ENCODE data around the gene MRPS6. TPM values are rescaled to one million over a fixed set of nuclear protein-coding genes. Genes with fewer than 3 reads are reported as not detected.
A peak's percentile ranks its signal among the peaks of the same experiment; 100 is the strongest.

Gene MRPS6
- total RNA-seq, 2 donors from 2014 or later, result 27.9 to 30.9 TPM

- Histone ChIP-seq H3K4me3 (no peak overlapping the region), H3K27ac (no peak overlapping the region), H3K9me3 (no peaks in the 10 kb centered on the region), H3K4me1 (ENCODE audit: control insufficient read depth in 1 of 2, low read depth in 2 of 2) (peaks cover 17 to 54% of the 10 kb centered on the region in 2 donors), H3K27me3 (replicated peaks; ENCODE audit: insufficient read depth) (no peaks in the 10 kb centered on the region), H3K36me3 (no peaks in the 10 kb centered on the region)
- ATAC-seq (ENCODE audit: insufficient number of reproducible peaks, low FRiP score, low read depth), result no peak
- TF ChIP-seq CTCF (IDR thresholded peaks at IDR 0.05), result no peak
- no peak for DNase-seq (ENCODE audit: low spot score)
Measured at GRCh38 chr21:34144224-34144623, 70.8 kb downstream of the MRPS6 start.

DNA sequence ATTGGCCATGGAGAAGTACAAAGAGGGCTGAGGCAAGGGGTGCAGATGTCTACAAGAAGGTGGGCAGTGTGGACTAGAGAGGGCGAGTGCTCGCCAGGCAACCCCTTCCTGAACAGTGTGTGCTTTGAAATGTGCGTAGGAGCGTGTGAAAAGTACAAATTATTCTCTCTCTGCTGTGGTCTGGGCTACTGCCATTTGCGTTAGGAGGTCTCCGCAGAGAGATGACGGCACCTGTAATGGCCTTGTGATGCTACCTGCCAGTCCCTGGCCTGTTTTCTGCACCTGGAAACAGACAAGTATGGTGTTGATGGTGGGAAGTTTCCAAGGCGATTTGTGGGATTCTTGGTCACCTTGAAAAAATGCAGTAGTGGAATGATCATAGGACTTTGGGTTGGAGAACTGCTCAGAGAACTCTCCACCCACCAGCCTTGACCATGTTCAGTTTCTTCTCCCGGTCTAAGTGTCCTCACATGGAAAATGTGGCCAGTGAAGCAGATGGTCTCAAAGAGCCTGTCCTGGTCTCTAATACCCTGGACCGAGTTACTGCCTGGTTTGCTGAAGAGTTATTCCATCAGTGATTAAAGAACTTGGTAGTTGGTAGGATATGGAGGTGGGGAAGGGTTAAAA lies 74.5 kb downstream of the MRPS6 start:
- Histone ChIP-seq H3K27ac (peak overlapping the region in 1 of 2 donors; percentile 48), H3K4me1 (ENCODE audit: control insufficient read depth in 1 of 2, low read depth in 2 of 2) (peaks cover 25 to 74% of the 10 kb centered on the region in 2 donors), H3K4me3 (no peak overlapping the region), H3K9me3 (no peaks in the 10 kb centered on the region), H3K27me3 (replicated peaks; ENCODE audit: insufficient read depth) (no peaks in the 10 kb centered on the region), H3K36me3 (no peaks in the 10 kb centered on the region)
- no peak for DNase-seq (ENCODE audit: low spot score)
- TF ChIP-seq CTCF (IDR thresholded peaks at IDR 0.05), result no peak
- no peak for ATAC-seq (ENCODE audit: insufficient number of reproducible peaks, low FRiP score, low read depth)

- no peak for TF ChIP-seq CTCF (IDR thresholded peaks at IDR 0.05)
- no peaks in the 10 kb centered on the region for H3K9me3 ChIP-seq
- H3K27me3 ChIP-seq (replicated peaks; ENCODE audit: insufficient read depth), result no peaks in the 10 kb centered on the region
- H3K27ac ChIP-seq, result peak overlapping the region in 1 of 2 donors; percentile 48
- H3K4me3 ChIP-seq, result no peak overlapping the region
- no peak for ATAC-seq (ENCODE audit: insufficient number of reproducible peaks, low FRiP score, low read depth)
- no peaks in the 10 kb centered on the region for H3K36me3 ChIP-seq
- DNase-seq (ENCODE audit: low spot score), result no peak
- peaks cover 25 to 74% of the 10 kb centered on the region in 2 donors for H3K4me1 ChIP-seq (ENCODE audit: control insufficient read depth in 1 of 2, low read depth in 2 of 2)
Measured at GRCh38 chr21:34148419-34148804, 75.0 kb downstream of the MRPS6 start.

- no peaks in the 10 kb centered on the region for H3K9me3 ChIP-seq
- peak overlapping the region in 1 of 2 donors; percentile 48 for H3K27ac ChIP-seq
- peaks cover 25 to 70% of the 10 kb centered on the region in 2 donors for H3K4me1 ChIP-seq (ENCODE audit: control insufficient read depth in 1 of 2, low read depth in 2 of 2)
- H3K36me3 ChIP-seq, result no peaks in the 10 kb centered on the region
- H3K4me3 ChIP-seq, result no peak overlapping the region
- DNase-seq (ENCODE audit: low spot score), result no peak
- ATAC-seq (ENCODE audit: insufficient number of reproducible peaks, low FRiP score, low read depth), result no peak
- no peak for TF ChIP-seq CTCF (IDR thresholded peaks at IDR 0.05)
- H3K27me3 ChIP-seq (replicated peaks; ENCODE audit: insufficient read depth), result no peaks in the 10 kb centered on the region
Measured at GRCh38 chr21:34148826-34149558, 75.6 kb downstream of the MRPS6 start.

- Histone ChIP-seq H3K9me3 (no peaks in the 10 kb centered on the region), H3K4me1 (ENCODE audit: control insufficient read depth in 1 of 2, low read depth in 2 of 2) (peaks cover 27 to 83% of the 10 kb centered on the region in 2 donors), H3K27me3 (replicated peaks; ENCODE audit: insufficient read depth) (no peaks in the 10 kb centered on the region), H3K36me3 (no peaks in the 10 kb centered on the region), H3K27ac (peak overlapping the region; percentile 1 to 22), H3K4me3 (no peak overlapping the region)
- no peak for ATAC-seq (ENCODE audit: insufficient number of reproducible peaks, low FRiP score, low read depth)
- no peak for DNase-seq (ENCODE audit: low spot score)
- no peak for TF ChIP-seq CTCF (IDR thresholded peaks at IDR 0.05)
Measured at GRCh38 chr21:34152500-34152899, 79.1 kb downstream of the MRPS6 start.

All from thoracic aorta (tissue), 2 donors.